Endothelial cell of umbilical vein (primary cell): ENCODE results near the gene TGFBR3. TPM values are rescaled to one million over a fixed set of nuclear protein-coding genes. Genes with fewer than 3 reads are reported as not detected.

Experiments
- BruUV-seq: library from RNA; stranded (reverse); fragments of 400-500 nt; replicated peaks from 2 replicates; lab custom pipeline; 2021; lab: Mats Ljungman, UMichigan
- CTCF ChIA-PET: fragments of 300-600, 350-600 bp; sonication (Branson Sonifier 250); formaldehyde crosslinking; loops from one replicate; lab custom pipeline; 2021; ENCODE audit warnings: antibody characterized with exemption, inconsistent platforms; lab: Charles Lee
- POLR2A ChIA-PET: fragments of 300-600, 350-600 bp; sonication (Branson Sonifier 250); formaldehyde crosslinking; loops from one replicate; lab custom pipeline; 2021; ENCODE audit warnings: antibody characterized with exemption, inconsistent platforms; lab: Charles Lee
- DNase-seq: peaks from one replicate; pipeline ENCODE4 v3.0.0-alpha.2; 2011; ENCODE audit warnings: low read depth, low spot score
- FAIRE-seq: peaks from 2 replicates; lab custom pipeline; 2011; peaks lifted over from hg19 to GRCh38; lab: Jason Lieb, UNC
- H2AFZ ChIP-seq: 2 replicates; pipeline ENCODE4 v1.6.0; 2012; ENCODE audit warnings: low read depth, low read length, control low read depth, inconsistent platforms
- H3K27ac ChIP-seq: 2 replicates; pipeline ENCODE4 v1.5.1; 2011; ENCODE audit warnings: low read depth, mild to moderate bottlenecking, control low read depth, low read length, moderate library complexity; ENCODE audit not compliant: insufficient read depth
- H3K27me3 ChIP-seq, 2 experiments: 2 replicates each; pipeline versions ENCODE4 v1.6.0 to v1.6.1; 2011; ENCODE audit warnings: low read length in 2 of 2, mixed read lengths in 1 of 2; ENCODE audit not compliant: control insufficient read depth in 2 of 2, insufficient read depth in 2 of 2
- H3K36me3 ChIP-seq, 2 experiments: 2 replicates in 1 of 2; 3 replicates in 1 of 2; pipeline ENCODE4 v1.5.1; 2011; ENCODE audit warnings: low read length in 2 of 2, mild to moderate bottlenecking in 1 of 2, moderate library complexity in 1 of 2; ENCODE audit not compliant: control insufficient read depth in 2 of 2, insufficient read depth in 2 of 2; ENCODE audit errors: extremely low read depth in 1 of 2
- H3K4me1 ChIP-seq: 3 replicates; pipeline ENCODE4 v1.5.1; 2011; ENCODE audit warnings: mild to moderate bottlenecking, low read length; ENCODE audit not compliant: control insufficient read depth, insufficient read depth; ENCODE audit errors: extremely low read depth
- H3K4me2 ChIP-seq: 2 replicates; pipeline ENCODE4 v1.6.1; 2011; ENCODE audit warnings: low read length, control low read depth, mixed read lengths; ENCODE audit not compliant: insufficient read depth
- H3K4me3 ChIP-seq, 3 experiments: fragments of 200-600 bp in 1 of 3; sonication (generic), shearing (Covaris generic) in 1 of 3; replicated peaks in 1 of 3; 2 replicates each; pipeline ENCODE4 v1.5.1; 2011 to 2016; ENCODE audit warnings: control low read depth in 3 of 3, low read length in 3 of 3, mild to moderate bottlenecking in 2 of 3, inconsistent platforms in 1 of 3, low read depth in 1 of 3, moderate library complexity in 1 of 3; ENCODE audit not compliant: insufficient read depth in 1 of 3
- H3K79me2 ChIP-seq: 2 replicates; pipeline ENCODE4 v1.6.0; 2012; ENCODE audit warnings: low read length, inconsistent platforms; ENCODE audit not compliant: control insufficient read depth, insufficient read depth
- H3K9ac ChIP-seq: replicated peaks from 2 replicates; pipeline ENCODE3; 2011; ENCODE audit warnings: low read length, control low read depth; ENCODE audit not compliant: insufficient read depth; ENCODE audit errors: extremely low read depth
- H3K9me1 ChIP-seq: replicated peaks from 3 replicates; pipeline ENCODE4 v1.6.0; 2011; ENCODE audit warnings: mild to moderate bottlenecking, low read length; ENCODE audit not compliant: control insufficient read depth, insufficient read depth; ENCODE audit errors: extremely low read depth
- H3K9me3 ChIP-seq: replicated peaks from 2 replicates; pipeline ENCODE4 v1.5.1; 2012; ENCODE audit warnings: low read length, inconsistent platforms; ENCODE audit not compliant: control insufficient read depth, insufficient read depth
- H4K20me1 ChIP-seq: replicated peaks from 2 replicates; pipeline ENCODE3; 2011; ENCODE audit warnings: mild to moderate bottlenecking, low read length; ENCODE audit not compliant: control insufficient read depth, insufficient read depth; ENCODE audit errors: extremely low read depth
- EZH2 ChIP-seq: IDR thresholded peaks from 2 replicates; pipeline ENCODE4 v1.6.1; 2012; ENCODE audit warnings: borderline replicate concordance, low read depth, mild to moderate bottlenecking, moderate library complexity, low read length, inconsistent platforms; ENCODE audit not compliant: severe bottlenecking
- FOS ChIP-seq: IDR thresholded peaks from 2 replicates; pipeline ENCODE4 v1.6.1; 2011; ENCODE audit warnings: mild to moderate bottlenecking, low read length, moderate library complexity, borderline replicate concordance; ENCODE audit not compliant: insufficient read depth
- GATA2 ChIP-seq: IDR thresholded peaks from 2 replicates; pipeline ENCODE4 v1.7.0; 2011; ENCODE audit warnings: low read depth, mild to moderate bottlenecking, moderate library complexity, mixed read lengths, low read length; ENCODE audit not compliant: insufficient read length, insufficient read depth
- JUN ChIP-seq: IDR thresholded peaks from 2 replicates; pipeline ENCODE4 v1.6.1; 2011; ENCODE audit warnings: borderline replicate concordance, low read depth; ENCODE audit not compliant: insufficient read length, insufficient read depth
- MYC ChIP-seq: IDR thresholded peaks from one replicate; pipeline ENCODE4 v1.6.1; 2011; ENCODE audit warnings: mild to moderate bottlenecking, low read depth, low read length
- POLR2A ChIP-seq: IDR thresholded peaks from 2 replicates; pipeline ENCODE4 v1.6.1; 2012; ENCODE audit warnings: low read depth, mild to moderate bottlenecking, control low read depth, low read length
- POLR2AphosphoS5 ChIP-seq: IDR thresholded peaks from 2 replicates; pipeline ENCODE4 v1.6.1; 2012; ENCODE audit warnings: low read depth, mild to moderate bottlenecking, control low read depth, low read length, moderate library complexity; ENCODE audit not compliant: insufficient read depth
- dilution Hi-C: fragments of 300-500 bp; cut with MboI; formaldehyde crosslinking; loops from one replicate; pipeline ENCODE4 v1.15.0; 2019; ENCODE audit warnings: low sequenced_read_pairs; ENCODE audit not compliant: extremely low pct_ligation_motif_present
- intact Hi-C: fragments of 100-400 bp; cut with micrococcal nuclease; formaldehyde crosslinking; loops from one replicate; pipeline ENCODE4 v1.10.0; 2022
- polyA plus RNA-seq, 4 experiments: library from polyadenylated mRNA; depleted of rRNA in 3 of 4; stranded (reverse) in 3 of 4; unstranded in 1 of 4; fragments of >200 nt; gene quantifications; 2 replicates each; pipeline versions ENCODE4 v1.2.1 to v1.2.3, GENCODE V29; 2011 to 2012; ENCODE audit warnings: missing spikeins in 1 of 4
- total RNA-seq: library from RNA; stranded (reverse); gene quantifications from 2 replicates; pipeline ENCODE4 v1.2.3, GENCODE V29; 2021
- TF ChIP-seq, protein P1 (sequence below): IDR thresholded peaks from 2 replicates; pipeline ENCODE4 v1.6.1; 2011; ENCODE audit not compliant: insufficient read depth, insufficient read length
- TF ChIP-seq, protein P2 (sequence below), 2 donors: IDR thresholded peaks; 1 replicate in 1 of 2; 2 replicates in 1 of 2; pipeline ENCODE4 v1.5.1; 2011; ENCODE audit warnings: low read length in 2 of 2, mild to moderate bottlenecking in 2 of 2, moderate library complexity in 2 of 2, control low read depth in 1 of 2, inconsistent platforms in 1 of 2, low read depth in 1 of 2; ENCODE audit not compliant: insufficient read depth in 1 of 2; ENCODE audit errors: extremely low read depth in 1 of 2

TGFBR3 gene
- total and polyA plus RNA-seq, 2 donors (not counting 3 experiments of a cell fraction or from before 2014, with no cell fraction given), result 8.0 to 13.4 TPM

DNA sequence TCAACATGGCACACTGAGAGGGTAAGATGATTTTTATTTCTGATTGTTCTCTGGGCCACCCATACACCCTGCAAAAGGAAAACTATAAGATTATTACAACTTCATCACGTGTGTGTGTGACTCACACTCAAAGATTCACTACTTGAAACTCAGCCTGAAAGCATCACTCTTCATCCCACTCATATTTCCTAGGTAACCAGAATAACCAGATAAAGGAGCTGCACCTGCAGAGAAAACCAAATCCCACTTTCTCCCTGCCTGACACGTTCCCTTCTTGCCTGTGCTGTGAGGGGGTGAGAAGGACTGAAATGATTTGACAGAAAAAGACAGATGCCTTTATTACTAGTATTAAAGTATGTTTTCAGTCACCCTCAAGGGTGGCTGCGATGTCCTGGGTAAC is 131.6 kb downstream of the TGFBR3 start:
- dilution Hi-C loops, result no loop called here
- FAIRE-seq (no peak), DNase-seq (no peak)
- Histone ChIP-seq H3K36me3 (no peaks in the 10 kb centered on the region), H3K9ac (no peak overlapping the region), H3K79me2 (no peaks in the 10 kb centered on the region), H2AFZ (no peak overlapping the region), H3K27ac (no peak overlapping the region), H3K9me3 (no peaks in the 10 kb centered on the region), H4K20me1 (no peaks in the 10 kb centered on the region), H3K27me3 (no peaks in the 10 kb centered on the region), H3K4me2 (no peak overlapping the region), H3K4me1 (no peaks in the 10 kb centered on the region), H3K9me1 (no peaks in the 10 kb centered on the region), H3K4me3 (no peak overlapping the region)
- BruUV-seq, result no TSS peak
- no peak for TF ChIP-seq GATA2
- TF ChIP-seq MYC, result no peak
- TF ChIP-seq JUN, result no peak
- no peak for TF ChIP-seq POLR2A
- no peak for TF ChIP-seq FOS
- TF ChIP-seq POLR2AphosphoS5, result no peak
- TF ChIP-seq EZH2, result no peak
- TF ChIP-seq, protein P1, sequence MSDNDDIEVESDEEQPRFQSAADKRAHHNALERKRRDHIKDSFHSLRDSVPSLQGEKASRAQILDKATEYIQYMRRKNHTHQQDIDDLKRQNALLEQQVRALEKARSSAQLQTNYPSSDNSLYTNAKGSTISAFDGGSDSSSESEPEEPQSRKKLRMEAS, result no peak
- TF ChIP-seq, protein P2, sequence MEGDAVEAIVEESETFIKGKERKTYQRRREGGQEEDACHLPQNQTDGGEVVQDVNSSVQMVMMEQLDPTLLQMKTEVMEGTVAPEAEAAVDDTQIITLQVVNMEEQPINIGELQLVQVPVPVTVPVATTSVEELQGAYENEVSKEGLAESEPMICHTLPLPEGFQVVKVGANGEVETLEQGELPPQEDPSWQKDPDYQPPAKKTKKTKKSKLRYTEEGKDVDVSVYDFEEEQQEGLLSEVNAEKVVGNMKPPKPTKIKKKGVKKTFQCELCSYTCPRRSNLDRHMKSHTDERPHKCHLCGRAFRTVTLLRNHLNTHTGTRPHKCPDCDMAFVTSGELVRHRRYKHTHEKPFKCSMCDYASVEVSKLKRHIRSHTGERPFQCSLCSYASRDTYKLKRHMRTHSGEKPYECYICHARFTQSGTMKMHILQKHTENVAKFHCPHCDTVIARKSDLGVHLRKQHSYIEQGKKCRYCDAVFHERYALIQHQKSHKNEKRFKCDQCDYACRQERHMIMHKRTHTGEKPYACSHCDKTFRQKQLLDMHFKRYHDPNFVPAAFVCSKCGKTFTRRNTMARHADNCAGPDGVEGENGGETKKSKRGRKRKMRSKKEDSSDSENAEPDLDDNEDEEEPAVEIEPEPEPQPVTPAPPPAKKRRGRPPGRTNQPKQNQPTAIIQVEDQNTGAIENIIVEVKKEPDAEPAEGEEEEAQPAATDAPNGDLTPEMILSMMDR (IDR thresholded peaks at IDR 0.05; ENCODE audit: extremely low read depth in 1 of 2, insufficient read depth in 1 of 2, low read depth in 1 of 2, low read length in 2 of 2), result no peak
- ChIA-PET POLR2A (no interaction called here), CTCF (no interaction called here)
- intact Hi-C loops, result no loop called here
